Activated CD8-positive, alpha-beta T cell treated with anti-CD3 and anti-CD28 coated beads, Interleukin-2, amount 10 ng/mL, durations not matched to agents 7 days and 5 days (primary cell): ENCODE measurements around the gene PHAX. TPM values are rescaled to one million over a fixed set of nuclear protein-coding genes. Genes with fewer than 3 reads are reported as not detected.
"Not testable (repeated sequence)": the region's sequence is repeated elsewhere in the genome, so short reads cannot be mapped to it uniquely, and the experiment has no call there.

Experiments
- ATAC-seq: fragments of 150-1000 bp; cut with Tn5 transposase; one replicate; pipeline ENCODE4 v1.10.0; 2021; ENCODE audit warnings: moderate library complexity
- CTCF ChIA-PET: fragments of 350-600 bp; sonication (Branson Sonifier 250); formaldehyde crosslinking; loops from one replicate; lab custom pipeline; 2021; ENCODE audit warnings: antibody characterized with exemption; lab: Charles Lee
- POLR2A ChIA-PET: fragments of 350-600 bp; sonication (Branson Sonifier 250); formaldehyde crosslinking; loops from one replicate; lab custom pipeline; 2021; ENCODE audit warnings: antibody characterized with exemption; lab: Charles Lee
- DNase-seq: peaks from one replicate; pipeline ENCODE4 v3.0.0-alpha.2; 2020
- H3K27ac Mint-ChIP-seq: one replicate; pipeline ENCODE4 v1.8.0; 2021; ENCODE audit warnings: mild to moderate bottlenecking, mixed read lengths
- H3K27me3 Mint-ChIP-seq: one replicate; pipeline ENCODE4 v1.8.0; 2021; ENCODE audit warnings: low read depth, mixed read lengths
- H3K36me3 Mint-ChIP-seq: one replicate; pipeline ENCODE4 v1.8.0; 2021; ENCODE audit warnings: low read depth, mixed read lengths
- H3K4me1 Mint-ChIP-seq: one replicate; pipeline ENCODE4 v1.8.0; 2021; ENCODE audit warnings: low read depth, mixed read lengths
- H3K4me3 Mint-ChIP-seq: one replicate; pipeline ENCODE4 v1.8.0; 2021; ENCODE audit warnings: mild to moderate bottlenecking, mixed read lengths
- H3K9me3 Mint-ChIP-seq: one replicate; pipeline ENCODE4 v1.8.0; 2022; ENCODE audit warnings: mixed read lengths; ENCODE audit not compliant: insufficient read depth
- total RNA-seq, 2 experiments: library from RNA; stranded (reverse); gene quantifications; one replicate each; pipeline ENCODE4 v1.2.3, GENCODE V29; 2021

Gene PHAX
- total RNA-seq, 2 experiments from 2014 or later, result 33.7 to 35.0 TPM

- Mint-ChIP-seq H3K4me3 (no peak overlapping the region), H3K9me3 (no peaks in the 10 kb centered on the region), H3K4me1 (peaks cover 12% of the 10 kb centered on the region), H3K27me3 (no peaks in the 10 kb centered on the region), H3K27ac (no peak overlapping the region), H3K36me3 (peaks cover 34% of the 10 kb centered on the region)
- ChIA-PET CTCF (interaction anchor here (3.8 kb wide), 1 partner anchor 9 kb away, joined by 15 read pairs; the partner anchor contains the start of gene PHAX), POLR2A (no interaction called here)
- no peak for ATAC-seq
- DNase-seq, result no peak
These were observed 9.4 kb downstream of the PHAX start for GRCh38 chr5:126610160-126610559.

- Mint-ChIP-seq H3K27ac (no peak overlapping the region), H3K4me3 (no peak overlapping the region), H3K9me3 (no peaks in the 10 kb centered on the region), H3K36me3 (peaks cover 33% of the 10 kb centered on the region), H3K27me3 (no peaks in the 10 kb centered on the region), H3K4me1 (peaks cover 9% of the 10 kb centered on the region)
- ChIA-PET POLR2A (no interaction called here), CTCF (interaction anchor here (3.8 kb wide), 1 partner anchor 10 kb away, joined by 15 read pairs; the partner anchor contains the start of gene PHAX)
- DNase-seq (no peak), ATAC-seq (no peak)
These were observed 9.9 kb downstream of the PHAX start for GRCh38 chr5:126610616-126611015.

- Mint-ChIP-seq H3K27ac (peak overlapping the region; percentile 49), H3K9me3 (no peaks in the 10 kb centered on the region), H3K4me1 (no peaks in the 10 kb centered on the region), H3K36me3 (peaks cover 31% of the 10 kb centered on the region), H3K27me3 (no peaks in the 10 kb centered on the region), H3K4me3 (no peak overlapping the region)
- ChIA-PET CTCF (no interaction called here), POLR2A (no interaction called here)
- ATAC-seq (no peak), DNase-seq (no peak)
These were observed 13.3 kb downstream of the PHAX start for GRCh38 chr5:126613941-126614592.

- no peak overlapping the region for H3K27ac Mint-ChIP-seq
- no peaks in the 10 kb centered on the region for H3K9me3 Mint-ChIP-seq
- POLR2A ChIA-PET, result no interaction called here
These were observed 14.5 kb downstream of the PHAX start for GRCh38 chr5:126615286-126615685.

DNA sequence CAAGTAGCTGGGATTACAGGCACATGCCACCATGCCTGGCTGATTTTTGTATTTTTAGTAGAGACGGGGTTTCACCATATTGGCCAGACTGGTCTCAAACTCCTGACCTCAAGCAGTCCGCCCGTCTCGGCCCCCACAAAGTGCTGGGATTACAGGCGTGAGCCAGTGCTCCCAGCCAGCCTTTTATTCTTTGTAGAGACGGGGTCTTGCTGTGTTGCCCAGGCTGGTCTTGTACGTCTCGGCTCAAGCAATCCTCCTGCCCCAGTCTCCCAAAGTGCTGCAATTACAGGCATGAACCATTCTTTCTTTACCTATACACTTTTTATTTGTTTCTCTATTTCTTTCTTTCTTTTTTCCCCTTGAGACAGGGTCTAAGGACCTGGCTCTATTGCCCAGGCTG, 16.9 kb downstream of the PHAX start:
- peaks cover 23% of the 10 kb centered on the region for H3K36me3 Mint-ChIP-seq
- CTCF ChIA-PET, result not testable (repeated sequence)

More at GRCh38 chr5:126615286-126615685, 14.5 kb downstream of the PHAX start:
- CTCF ChIA-PET, result no interaction called here
- no peak for DNase-seq
- Mint-ChIP-seq H3K4me1 (no peaks in the 10 kb centered on the region), H3K27me3 (no peaks in the 10 kb centered on the region), H3K36me3 (peaks cover 32% of the 10 kb centered on the region), H3K4me3 (no peak overlapping the region)
- no peak for ATAC-seq

DNA sequence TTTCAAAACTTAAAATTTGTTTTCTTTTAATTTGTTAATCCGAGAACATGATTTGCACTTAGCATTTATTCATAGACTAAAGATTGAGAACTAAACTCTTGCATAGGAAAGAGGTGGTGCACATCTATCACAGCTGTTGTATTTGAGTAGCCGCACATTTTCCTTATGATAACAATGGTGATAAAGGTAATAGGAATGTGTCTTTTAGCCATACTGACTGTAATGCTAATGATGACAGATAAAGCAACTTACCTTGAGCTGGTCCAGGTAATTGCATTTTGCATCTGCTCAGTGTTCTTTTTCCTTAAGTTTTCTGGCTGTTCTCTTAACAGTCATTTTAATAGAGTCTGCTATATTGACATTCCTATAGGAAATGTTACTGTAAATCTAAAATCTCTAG, 19.0 kb downstream of the PHAX start:
- Mint-ChIP-seq H3K27ac (no peak overlapping the region), H3K9me3 (no peaks in the 10 kb centered on the region), H3K4me1 (peaks cover 8% of the 10 kb centered on the region), H3K27me3 (no peaks in the 10 kb centered on the region), H3K4me3 (no peak overlapping the region), H3K36me3 (peaks cover 34% of the 10 kb centered on the region)
- ChIA-PET CTCF (interaction anchor here (2.7 kb wide), 1 partner anchor 18 kb away, joined by 6 read pairs; the partner anchor contains the start of gene PHAX), POLR2A (no interaction called here)
- ATAC-seq, result no peak
- no peak for DNase-seq

More for the DNA sequence above, 16.9 kb downstream of the PHAX start:
- H3K27me3 Mint-ChIP-seq, ATAC-seq, DNase-seq, POLR2A ChIA-PET, H3K4me1 Mint-ChIP-seq, H3K9me3 Mint-ChIP-seq, H3K4me3 Mint-ChIP-seq, H3K27ac Mint-ChIP-seq: not testable (repeated sequence)

DNA sequence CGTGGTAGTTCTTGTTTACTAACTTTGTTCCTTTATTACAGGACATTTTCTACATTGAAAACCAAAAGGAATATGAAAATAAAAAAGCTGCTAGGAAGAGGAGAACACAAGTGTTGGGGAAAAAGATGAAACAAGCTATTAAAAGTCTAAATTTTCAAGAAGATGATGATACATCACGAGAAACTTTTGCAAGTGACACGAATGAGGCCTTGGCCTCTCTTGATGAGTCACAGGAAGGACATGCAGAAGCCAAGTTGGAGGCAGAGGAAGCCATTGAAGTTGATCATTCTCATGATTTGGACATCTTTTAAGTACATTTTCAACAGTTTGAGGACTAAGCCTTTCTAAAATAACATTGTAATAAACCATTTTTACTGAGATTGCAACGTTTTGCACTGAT, 23.8 kb downstream of the PHAX start:
- H3K27me3 Mint-ChIP-seq, result no peaks in the 10 kb centered on the region
- peaks cover 30% of the 10 kb centered on the region for H3K36me3 Mint-ChIP-seq

GRCh38 chr5:126628102-126628501, 27.4 kb downstream of the PHAX start:
- ATAC-seq (no peak), DNase-seq (no peak)
- Mint-ChIP-seq H3K36me3 (peaks cover 22% of the 10 kb centered on the region), H3K27me3 (no peaks in the 10 kb centered on the region), H3K27ac (no peak overlapping the region), H3K9me3 (no peaks in the 10 kb centered on the region), H3K4me3 (no peak overlapping the region), H3K4me1 (peaks cover 8% of the 10 kb centered on the region)
- POLR2A ChIA-PET, result no interaction called here
- CTCF ChIA-PET, result interaction anchor here (1.0 to 1.2 kb wide), 2 partner anchors 20 to 174 kb away, joined by 3 read pairs; no protein-coding TSS in a partner anchor

More for the DNA sequence above, 23.8 kb downstream of the PHAX start:
- Mint-ChIP-seq H3K4me3 (no peak overlapping the region), H3K9me3 (no peaks in the 10 kb centered on the region), H3K27ac (no peak overlapping the region), H3K4me1 (peaks cover 8% of the 10 kb centered on the region)
- ChIA-PET CTCF (no interaction called here), POLR2A (no interaction called here)
- ATAC-seq, result no peak
- no peak for DNase-seq

GRCh38 chr5:126631920-126632319, 31.2 kb downstream of the PHAX start:
- no peak overlapping the region for H3K27ac Mint-ChIP-seq
- POLR2A ChIA-PET, result no interaction called here
- ATAC-seq (no peak), DNase-seq (no peak)
- H3K4me3 Mint-ChIP-seq, result no peak overlapping the region
- no peaks in the 10 kb centered on the region for H3K4me1 Mint-ChIP-seq
- CTCF ChIA-PET, result no interaction called here
- no peaks in the 10 kb centered on the region for H3K9me3 Mint-ChIP-seq
- H3K36me3 Mint-ChIP-seq, result peaks cover 1% of the 10 kb centered on the region
- peaks cover 4% of the 10 kb centered on the region for H3K27me3 Mint-ChIP-seq

- no peak for DNase-seq
- H3K4me1 Mint-ChIP-seq, result no peaks in the 10 kb centered on the region
- ATAC-seq, result no peak
- H3K27me3 Mint-ChIP-seq, result peaks cover 4% of the 10 kb centered on the region
- H3K9me3 Mint-ChIP-seq, result no peaks in the 10 kb centered on the region
- CTCF ChIA-PET, result no interaction called here
- no peak overlapping the region for H3K27ac Mint-ChIP-seq
- H3K4me3 Mint-ChIP-seq, result no peak overlapping the region
- POLR2A ChIA-PET, result no interaction called here
- no peaks in the 10 kb centered on the region for H3K36me3 Mint-ChIP-seq
These were observed 32.8 kb downstream of the PHAX start for GRCh38 chr5:126633552-126633951.

DNA sequence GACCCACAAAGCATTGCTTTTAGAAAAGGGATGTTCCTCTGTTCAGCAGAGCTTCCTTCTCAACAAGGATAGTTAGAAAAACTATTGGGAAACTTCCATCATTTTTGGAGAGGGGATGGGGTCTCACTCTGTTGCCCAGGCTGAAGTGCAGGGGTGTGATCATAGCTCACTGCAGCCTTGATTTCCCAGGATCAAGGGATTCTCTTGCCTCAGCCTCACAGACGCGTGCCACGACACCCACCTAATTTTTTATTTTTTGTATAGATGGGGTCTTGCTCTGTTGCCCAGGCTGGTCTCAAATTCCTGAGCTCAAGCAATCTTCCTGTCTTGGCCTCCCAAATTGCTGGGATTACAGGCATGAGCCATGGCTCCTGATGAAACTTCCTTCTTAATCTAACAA, 34.8 kb downstream of the PHAX start:
- H3K27ac Mint-ChIP-seq, result no peak overlapping the region
- DNase-seq (no peak), ATAC-seq (no peak)
- H3K9me3 Mint-ChIP-seq, result no peaks in the 10 kb centered on the region
- CTCF ChIA-PET, result interaction anchor here (1.2 kb wide), 1 partner anchor 23 kb away, joined by 3 read pairs; no protein-coding TSS in a partner anchor
- H3K27me3 Mint-ChIP-seq, result peaks cover 4% of the 10 kb centered on the region
- no peak overlapping the region for H3K4me3 Mint-ChIP-seq
- POLR2A ChIA-PET, result no interaction called here
- H3K36me3 Mint-ChIP-seq, result no peaks in the 10 kb centered on the region
- H3K4me1 Mint-ChIP-seq, result no peaks in the 10 kb centered on the region

GRCh38 chr5:126636956-126637355, 36.2 kb downstream of the PHAX start:
- no peak overlapping the region for H3K27ac Mint-ChIP-seq
- CTCF ChIA-PET, result no interaction called here
- POLR2A ChIA-PET, result no interaction called here

More at GRCh38 chr5:126636956-126637355, 36.2 kb downstream of the PHAX start:
- Mint-ChIP-seq H3K4me1 (no peaks in the 10 kb centered on the region), H3K9me3 (no peaks in the 10 kb centered on the region), H3K36me3 (no peaks in the 10 kb centered on the region), H3K27me3 (peaks cover 4% of the 10 kb centered on the region), H3K4me3 (no peak overlapping the region)
- DNase-seq, result no peak
- ATAC-seq, result no peak
